PFSK-1 (cell line): Measurements from ENCODE around the gene ZNF429.

Experiments used
- FOXP2 ChIP-seq: optimal IDR thresholded peaks from 2 replicates; pipeline ENCODE3; 2011; ENCODE audit warnings: borderline replicate concordance, control low read depth, inconsistent platforms; ENCODE audit not compliant: insufficient read depth; ENCODE audit errors: extremely low read length, extremely low read depth
- POLR2AphosphoS5 ChIP-seq: IDR thresholded peaks from 2 replicates; pipeline ENCODE4 v1.6.1; 2012; ENCODE audit warnings: low read depth, mild to moderate bottlenecking, control low read depth, low read length, moderate library complexity
- REST ChIP-seq, 2 experiments: IDR thresholded peaks; 2 replicates each; pipeline versions ENCODE4 v1.6.1 to v1.8.0; 2011 to 2012; ENCODE audit warnings: low read depth in 2 of 2, low read length in 2 of 2, control low read depth in 1 of 2, inconsistent platforms in 1 of 2, mild to moderate bottlenecking in 1 of 2, moderate library complexity in 1 of 2; ENCODE audit not compliant: insufficient read depth in 1 of 2
- SIN3A ChIP-seq: IDR thresholded peaks from 2 replicates; pipeline ENCODE4 v1.6.1; 2012; ENCODE audit warnings: mild to moderate bottlenecking, low read length, moderate library complexity, borderline replicate concordance; ENCODE audit not compliant: insufficient read depth

DNA sequence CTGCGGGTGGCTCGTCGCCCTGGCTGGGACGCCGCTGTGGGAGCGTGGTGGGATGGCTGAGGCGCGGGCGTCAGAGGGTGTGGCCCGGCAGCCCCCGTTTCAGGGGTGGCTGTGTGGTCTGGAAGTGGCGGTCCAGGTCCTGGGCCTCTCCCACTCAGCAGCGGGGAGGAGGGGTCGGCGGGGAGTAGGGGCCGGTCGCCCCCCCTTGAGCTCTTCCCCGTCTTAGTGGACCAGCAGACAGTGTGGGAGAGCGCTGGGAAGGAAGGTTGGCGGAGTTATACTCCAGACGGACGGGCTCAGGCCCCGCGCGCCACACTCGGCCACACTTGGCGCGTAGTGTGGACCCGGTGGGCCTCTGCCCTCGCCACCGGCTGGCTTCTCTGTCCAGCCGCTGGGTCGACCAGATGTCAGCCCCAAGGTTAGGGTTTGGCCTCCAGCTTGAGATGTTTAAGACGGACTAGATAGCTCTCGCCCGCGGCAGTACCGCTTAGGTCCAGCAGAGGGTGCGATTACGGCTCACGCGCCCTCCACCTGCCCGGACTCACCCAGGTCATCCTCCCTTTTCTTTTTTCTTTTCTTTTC lies 21.7 kb upstream of the ZNF429 start:
- TF ChIP-seq REST (IDR thresholded peaks at IDR 0.05; ENCODE audit: insufficient read depth in 1 of 2, low read depth in 2 of 2, low read length in 2 of 2) (no peak), FOXP2 (no peak), POLR2AphosphoS5 (no peak), SIN3A (no peak)
